Measurements from ENCODE around the gene TMEM98.

DNA sequence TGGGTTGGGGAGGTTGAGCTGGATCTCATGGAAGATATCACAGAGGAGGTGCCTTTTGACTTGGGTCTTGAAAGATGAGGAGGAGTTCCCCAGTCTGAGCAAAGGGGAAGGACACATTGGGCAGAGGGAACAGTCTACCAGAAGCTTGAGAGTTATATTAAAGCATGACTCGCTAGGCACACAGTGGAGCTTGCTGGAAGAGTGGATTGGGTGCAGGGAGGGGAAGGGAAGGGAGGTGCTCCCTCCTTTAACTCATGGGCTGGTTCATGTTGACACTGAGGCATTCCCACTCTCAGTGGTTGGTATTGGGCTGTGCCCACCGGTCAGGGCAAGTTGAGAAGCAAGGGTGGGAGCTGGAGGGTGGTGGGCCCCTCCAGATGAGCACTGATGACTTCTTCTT is 5.9 kb downstream of the TMEM98 start:
- no peak for TF ChIP-seq CHD2 (IDR thresholded peaks at IDR 0.05; ENCODE audit: low read depth, low read length)
- no peak for TF ChIP-seq SMARCB1 (IDR thresholded peaks at IDR 0.05; ENCODE audit: insufficient read length, low read depth)
- TF ChIP-seq, protein P1, sequence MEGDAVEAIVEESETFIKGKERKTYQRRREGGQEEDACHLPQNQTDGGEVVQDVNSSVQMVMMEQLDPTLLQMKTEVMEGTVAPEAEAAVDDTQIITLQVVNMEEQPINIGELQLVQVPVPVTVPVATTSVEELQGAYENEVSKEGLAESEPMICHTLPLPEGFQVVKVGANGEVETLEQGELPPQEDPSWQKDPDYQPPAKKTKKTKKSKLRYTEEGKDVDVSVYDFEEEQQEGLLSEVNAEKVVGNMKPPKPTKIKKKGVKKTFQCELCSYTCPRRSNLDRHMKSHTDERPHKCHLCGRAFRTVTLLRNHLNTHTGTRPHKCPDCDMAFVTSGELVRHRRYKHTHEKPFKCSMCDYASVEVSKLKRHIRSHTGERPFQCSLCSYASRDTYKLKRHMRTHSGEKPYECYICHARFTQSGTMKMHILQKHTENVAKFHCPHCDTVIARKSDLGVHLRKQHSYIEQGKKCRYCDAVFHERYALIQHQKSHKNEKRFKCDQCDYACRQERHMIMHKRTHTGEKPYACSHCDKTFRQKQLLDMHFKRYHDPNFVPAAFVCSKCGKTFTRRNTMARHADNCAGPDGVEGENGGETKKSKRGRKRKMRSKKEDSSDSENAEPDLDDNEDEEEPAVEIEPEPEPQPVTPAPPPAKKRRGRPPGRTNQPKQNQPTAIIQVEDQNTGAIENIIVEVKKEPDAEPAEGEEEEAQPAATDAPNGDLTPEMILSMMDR (IDR thresholded peaks at IDR 0.05 in 2 of 3, conservative IDR thresholded peaks at IDR 0.05 in 1 of 3; ENCODE audit: insufficient read depth in 2 of 3, low read depth in 1 of 3, low read length in 3 of 3): no peak
- TF ChIP-seq, protein P2, sequence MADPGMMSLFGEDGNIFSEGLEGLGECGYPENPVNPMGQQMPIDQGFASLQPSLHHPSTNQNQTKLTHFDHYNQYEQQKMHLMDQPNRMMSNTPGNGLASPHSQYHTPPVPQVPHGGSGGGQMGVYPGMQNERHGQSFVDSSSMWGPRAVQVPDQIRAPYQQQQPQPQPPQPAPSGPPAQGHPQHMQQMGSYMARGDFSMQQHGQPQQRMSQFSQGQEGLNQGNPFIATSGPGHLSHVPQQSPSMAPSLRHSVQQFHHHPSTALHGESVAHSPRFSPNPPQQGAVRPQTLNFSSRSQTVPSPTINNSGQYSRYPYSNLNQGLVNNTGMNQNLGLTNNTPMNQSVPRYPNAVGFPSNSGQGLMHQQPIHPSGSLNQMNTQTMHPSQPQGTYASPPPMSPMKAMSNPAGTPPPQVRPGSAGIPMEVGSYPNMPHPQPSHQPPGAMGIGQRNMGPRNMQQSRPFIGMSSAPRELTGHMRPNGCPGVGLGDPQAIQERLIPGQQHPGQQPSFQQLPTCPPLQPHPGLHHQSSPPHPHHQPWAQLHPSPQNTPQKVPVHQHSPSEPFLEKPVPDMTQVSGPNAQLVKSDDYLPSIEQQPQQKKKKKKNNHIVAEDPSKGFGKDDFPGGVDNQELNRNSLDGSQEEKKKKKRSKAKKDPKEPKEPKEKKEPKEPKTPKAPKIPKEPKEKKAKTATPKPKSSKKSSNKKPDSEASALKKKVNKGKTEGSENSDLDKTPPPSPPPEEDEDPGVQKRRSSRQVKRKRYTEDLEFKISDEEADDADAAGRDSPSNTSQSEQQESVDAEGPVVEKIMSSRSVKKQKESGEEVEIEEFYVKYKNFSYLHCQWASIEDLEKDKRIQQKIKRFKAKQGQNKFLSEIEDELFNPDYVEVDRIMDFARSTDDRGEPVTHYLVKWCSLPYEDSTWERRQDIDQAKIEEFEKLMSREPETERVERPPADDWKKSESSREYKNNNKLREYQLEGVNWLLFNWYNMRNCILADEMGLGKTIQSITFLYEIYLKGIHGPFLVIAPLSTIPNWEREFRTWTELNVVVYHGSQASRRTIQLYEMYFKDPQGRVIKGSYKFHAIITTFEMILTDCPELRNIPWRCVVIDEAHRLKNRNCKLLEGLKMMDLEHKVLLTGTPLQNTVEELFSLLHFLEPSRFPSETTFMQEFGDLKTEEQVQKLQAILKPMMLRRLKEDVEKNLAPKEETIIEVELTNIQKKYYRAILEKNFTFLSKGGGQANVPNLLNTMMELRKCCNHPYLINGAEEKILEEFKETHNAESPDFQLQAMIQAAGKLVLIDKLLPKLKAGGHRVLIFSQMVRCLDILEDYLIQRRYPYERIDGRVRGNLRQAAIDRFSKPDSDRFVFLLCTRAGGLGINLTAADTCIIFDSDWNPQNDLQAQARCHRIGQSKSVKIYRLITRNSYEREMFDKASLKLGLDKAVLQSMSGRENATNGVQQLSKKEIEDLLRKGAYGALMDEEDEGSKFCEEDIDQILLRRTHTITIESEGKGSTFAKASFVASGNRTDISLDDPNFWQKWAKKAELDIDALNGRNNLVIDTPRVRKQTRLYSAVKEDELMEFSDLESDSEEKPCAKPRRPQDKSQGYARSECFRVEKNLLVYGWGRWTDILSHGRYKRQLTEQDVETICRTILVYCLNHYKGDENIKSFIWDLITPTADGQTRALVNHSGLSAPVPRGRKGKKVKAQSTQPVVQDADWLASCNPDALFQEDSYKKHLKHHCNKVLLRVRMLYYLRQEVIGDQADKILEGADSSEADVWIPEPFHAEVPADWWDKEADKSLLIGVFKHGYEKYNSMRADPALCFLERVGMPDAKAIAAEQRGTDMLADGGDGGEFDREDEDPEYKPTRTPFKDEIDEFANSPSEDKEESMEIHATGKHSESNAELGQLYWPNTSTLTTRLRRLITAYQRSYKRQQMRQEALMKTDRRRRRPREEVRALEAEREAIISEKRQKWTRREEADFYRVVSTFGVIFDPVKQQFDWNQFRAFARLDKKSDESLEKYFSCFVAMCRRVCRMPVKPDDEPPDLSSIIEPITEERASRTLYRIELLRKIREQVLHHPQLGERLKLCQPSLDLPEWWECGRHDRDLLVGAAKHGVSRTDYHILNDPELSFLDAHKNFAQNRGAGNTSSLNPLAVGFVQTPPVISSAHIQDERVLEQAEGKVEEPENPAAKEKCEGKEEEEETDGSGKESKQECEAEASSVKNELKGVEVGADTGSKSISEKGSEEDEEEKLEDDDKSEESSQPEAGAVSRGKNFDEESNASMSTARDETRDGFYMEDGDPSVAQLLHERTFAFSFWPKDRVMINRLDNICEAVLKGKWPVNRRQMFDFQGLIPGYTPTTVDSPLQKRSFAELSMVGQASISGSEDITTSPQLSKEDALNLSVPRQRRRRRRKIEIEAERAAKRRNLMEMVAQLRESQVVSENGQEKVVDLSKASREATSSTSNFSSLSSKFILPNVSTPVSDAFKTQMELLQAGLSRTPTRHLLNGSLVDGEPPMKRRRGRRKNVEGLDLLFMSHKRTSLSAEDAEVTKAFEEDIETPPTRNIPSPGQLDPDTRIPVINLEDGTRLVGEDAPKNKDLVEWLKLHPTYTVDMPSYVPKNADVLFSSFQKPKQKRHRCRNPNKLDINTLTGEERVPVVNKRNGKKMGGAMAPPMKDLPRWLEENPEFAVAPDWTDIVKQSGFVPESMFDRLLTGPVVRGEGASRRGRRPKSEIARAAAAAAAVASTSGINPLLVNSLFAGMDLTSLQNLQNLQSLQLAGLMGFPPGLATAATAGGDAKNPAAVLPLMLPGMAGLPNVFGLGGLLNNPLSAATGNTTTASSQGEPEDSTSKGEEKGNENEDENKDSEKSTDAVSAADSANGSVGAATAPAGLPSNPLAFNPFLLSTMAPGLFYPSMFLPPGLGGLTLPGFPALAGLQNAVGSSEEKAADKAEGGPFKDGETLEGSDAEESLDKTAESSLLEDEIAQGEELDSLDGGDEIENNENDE (IDR thresholded peaks at IDR 0.05; ENCODE audit: low read depth, low read length): no peak
- no peak for TF ChIP-seq SNIP1 (IDR thresholded peaks at IDR 0.05; ENCODE audit: low read depth)
- TF ChIP-seq LEF1 (IDR thresholded peaks at IDR 0.05): no peak
- TF ChIP-seq ZNF197 (CRISPR knock-in tag; IDR thresholded peaks at IDR 0.05; ENCODE audit: low read depth): no peak
- no peak for TF ChIP-seq BRCA1 (IDR thresholded peaks at IDR 0.05)
- no peak for TF ChIP-seq BRCA1 (CRISPR knock-in tag; IDR thresholded peaks at IDR 0.05)
- no peak for TF ChIP-seq SPI1 (IDR thresholded peaks at IDR 0.05; ENCODE audit: borderline replicate concordance, low read depth, low read length)
- TF ChIP-seq, protein P3, sequence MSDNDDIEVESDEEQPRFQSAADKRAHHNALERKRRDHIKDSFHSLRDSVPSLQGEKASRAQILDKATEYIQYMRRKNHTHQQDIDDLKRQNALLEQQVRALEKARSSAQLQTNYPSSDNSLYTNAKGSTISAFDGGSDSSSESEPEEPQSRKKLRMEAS (CRISPR knock-in tag; IDR thresholded peaks at IDR 0.05): no peak
- no peak for TF ChIP-seq NR2C2 (CRISPR knock-in tag; IDR thresholded peaks at IDR 0.05)
- no peak for TF ChIP-seq NR2C2 (tag; IDR thresholded peaks at IDR 0.05)
- TF ChIP-seq ZNF174 (CRISPR knock-in tag; IDR thresholded peaks at IDR 0.05): no peak
- TF ChIP-seq EP300 (IDR thresholded peaks at IDR 0.05; ENCODE audit: low read length): no peak

All from K562 (cell line).